ENCODE data around the gene DDA1.
"Not testable (repeated sequence)": the region's sequence is repeated elsewhere in the genome, so short reads cannot be mapped to it uniquely, and the experiment has no call there.

Gene DDA1

DNA sequence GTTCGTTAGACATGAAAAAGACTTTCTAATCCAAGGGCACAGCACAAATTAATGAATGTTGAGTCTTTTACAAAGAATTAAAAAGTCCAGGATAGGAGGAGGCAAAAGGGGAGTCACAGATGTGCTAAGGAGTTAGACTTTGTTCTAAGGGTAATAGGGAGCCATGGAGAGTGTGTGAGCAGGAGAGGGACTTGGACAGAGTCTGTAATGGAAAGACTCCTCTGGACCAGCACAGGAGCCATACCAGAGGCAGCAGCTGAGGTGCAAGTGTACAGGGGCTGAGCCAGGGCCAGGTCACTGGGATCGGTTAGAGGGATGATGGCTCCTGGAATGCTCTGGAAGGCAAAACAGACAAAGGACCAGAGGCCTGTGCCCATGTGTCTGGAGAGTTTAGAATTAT, 38.5 kb downstream of the DDA1 start:
- no peak for DNase-seq

DNA sequence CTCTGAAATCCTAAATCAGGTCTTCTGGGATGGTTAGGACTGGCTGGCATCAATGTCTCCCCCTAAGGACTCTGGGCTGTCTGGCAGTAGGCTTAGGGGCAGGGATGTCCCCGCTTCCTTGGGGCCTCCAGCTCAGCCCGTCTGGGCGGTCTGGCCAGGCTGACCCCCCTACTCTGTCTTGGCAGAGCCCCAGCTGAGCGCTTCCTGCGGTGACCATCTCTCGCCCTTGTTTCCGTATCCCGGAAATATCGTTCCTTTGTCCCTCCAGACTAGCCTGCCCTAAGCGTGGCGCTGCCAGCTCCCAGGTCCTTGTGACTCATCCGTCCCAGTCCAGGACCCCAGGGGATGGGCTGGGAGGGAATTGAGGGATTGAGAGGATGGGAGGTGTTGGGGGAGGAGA, 39.3 kb downstream of the DDA1 start:
- peak in 3 of 14 donors; percentile 8 to 53 (median 17) for DNase-seq

DNA sequence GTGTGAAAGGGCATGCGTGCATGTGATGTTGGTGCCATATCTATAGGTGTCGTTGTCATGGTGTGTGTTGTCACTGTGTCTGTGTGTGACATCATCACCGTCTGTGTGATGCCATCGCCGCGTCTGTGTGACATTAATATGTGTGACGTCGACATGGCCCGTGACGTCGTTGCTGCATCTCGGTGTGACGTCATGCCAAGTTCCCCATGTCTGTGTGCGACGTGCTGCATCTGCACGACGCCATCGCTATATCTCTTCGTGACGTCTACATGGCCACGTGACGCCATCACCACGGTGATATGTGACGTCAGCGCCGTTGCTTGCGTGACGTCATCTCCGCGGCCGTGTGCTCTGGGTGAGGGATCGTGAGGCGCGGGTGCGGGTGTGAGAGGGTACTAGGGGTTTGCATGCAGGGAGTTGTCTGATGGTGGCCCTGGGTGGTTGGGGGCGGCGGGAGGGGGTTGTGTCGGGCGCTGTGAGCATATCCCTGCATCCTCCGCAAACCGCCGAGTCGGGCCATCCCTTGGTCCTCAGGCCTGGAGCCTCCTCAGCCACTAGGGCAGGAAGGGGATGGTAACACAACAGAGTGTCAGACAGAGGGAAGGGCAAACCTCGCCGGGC, 42.6 kb downstream of the DDA1 start:
- DNase-seq: no peak

DNA sequence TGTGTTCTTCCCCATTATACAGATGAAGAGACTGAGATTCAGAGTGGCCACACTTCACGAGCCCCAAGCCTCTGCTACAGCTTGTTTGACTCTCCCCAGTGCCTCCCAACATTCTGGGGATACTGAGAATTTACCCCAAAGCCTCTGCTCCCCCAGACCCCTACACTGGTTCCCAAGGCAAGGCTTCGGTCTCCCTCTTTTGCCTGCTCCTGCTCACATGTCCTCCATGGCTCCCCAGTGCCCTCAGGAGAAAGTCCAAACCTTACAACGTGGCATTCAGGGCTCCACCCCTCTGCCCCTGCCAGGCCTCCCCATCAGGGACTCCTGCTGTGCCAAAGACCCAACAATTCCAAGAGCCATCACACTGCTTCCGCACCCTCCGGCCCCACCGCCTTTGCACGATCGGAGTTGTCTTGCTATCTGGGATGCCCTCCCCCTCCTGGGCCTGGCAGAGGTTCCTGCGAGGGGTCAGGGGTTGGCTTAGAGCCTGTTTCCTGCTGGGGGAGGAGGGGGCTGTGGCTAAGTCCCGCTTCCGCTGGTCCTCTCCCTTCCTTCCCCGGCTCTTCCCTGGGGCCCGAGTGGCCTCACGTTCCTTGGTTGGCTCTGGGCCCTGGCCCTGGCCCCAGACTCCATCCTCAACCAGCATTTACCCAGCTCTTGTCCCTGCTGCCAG, 43.4 kb downstream of the DDA1 start:
- DNase-seq: no peak

DNA sequence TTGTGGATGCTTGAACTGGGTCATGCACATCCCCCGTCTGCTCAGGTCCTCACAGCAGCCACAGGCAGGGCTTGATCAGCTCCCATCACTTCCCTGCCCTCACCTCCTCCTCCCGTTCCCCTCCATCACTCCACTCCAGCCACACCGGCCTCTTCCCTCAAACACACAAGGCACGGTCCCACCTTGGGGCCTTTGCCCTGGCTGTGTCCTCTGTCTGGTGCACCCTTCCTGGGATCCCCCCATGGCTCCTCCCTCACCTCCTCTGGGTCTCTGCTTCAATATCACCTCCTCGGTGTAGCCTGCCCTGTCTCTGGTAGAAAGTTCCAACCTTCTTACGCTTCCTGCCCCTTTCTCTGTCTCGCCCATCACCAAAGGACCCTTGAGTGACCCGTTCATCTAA, 44.0 kb downstream of the DDA1 start:
- DNase-seq: no peak

DNA sequence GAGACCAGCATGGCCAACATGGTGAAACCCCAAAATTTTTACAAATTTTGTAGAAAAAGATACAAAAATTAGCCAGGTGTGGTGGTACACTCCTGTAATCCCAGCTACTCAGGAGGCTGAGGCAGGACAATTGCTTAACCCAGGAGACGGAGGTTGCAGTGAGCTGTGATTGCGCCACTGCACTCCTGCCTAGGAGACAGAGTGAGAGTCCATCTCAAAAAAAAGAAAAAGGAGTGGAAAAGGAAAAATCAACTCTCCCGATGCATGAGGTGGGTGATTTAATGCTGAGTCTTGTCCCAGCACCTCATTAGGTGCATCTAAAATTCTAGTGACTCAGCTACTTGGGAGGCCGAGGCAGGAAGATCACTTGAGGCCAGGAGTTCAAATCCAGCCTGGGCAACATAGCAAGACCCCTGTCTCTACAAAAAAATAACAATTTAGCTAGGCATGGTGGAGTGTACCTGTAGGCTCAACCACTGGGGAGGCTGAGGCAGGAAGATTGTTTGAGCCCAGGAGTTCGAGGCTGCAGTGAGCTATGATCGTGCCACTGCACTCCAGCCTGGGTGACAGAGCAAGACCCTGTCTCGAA, 47.8 kb downstream of the DDA1 start:
- no peak for DNase-seq

DNA sequence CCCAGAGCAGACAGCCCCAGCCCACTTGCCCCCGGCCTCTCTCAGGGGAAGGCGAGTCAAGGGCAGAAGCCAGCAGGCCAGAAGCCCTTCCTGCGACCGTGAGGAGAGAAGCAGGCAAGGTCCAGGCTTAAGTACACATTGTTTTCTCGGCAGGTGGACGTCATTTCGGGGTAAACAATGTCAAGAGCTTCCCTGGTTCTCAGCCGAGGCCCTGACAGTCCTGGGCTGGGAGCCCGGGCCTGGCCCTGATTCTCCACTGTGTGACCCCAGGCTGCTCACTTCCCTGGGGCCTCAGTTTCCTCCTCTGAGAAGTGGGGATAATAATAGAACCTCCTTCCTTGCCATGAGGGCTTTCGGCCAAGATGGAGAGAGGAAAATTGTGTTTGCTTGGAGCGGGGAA, 48.4 kb downstream of the DDA1 start:
- DNase-seq: no peak

DNA sequence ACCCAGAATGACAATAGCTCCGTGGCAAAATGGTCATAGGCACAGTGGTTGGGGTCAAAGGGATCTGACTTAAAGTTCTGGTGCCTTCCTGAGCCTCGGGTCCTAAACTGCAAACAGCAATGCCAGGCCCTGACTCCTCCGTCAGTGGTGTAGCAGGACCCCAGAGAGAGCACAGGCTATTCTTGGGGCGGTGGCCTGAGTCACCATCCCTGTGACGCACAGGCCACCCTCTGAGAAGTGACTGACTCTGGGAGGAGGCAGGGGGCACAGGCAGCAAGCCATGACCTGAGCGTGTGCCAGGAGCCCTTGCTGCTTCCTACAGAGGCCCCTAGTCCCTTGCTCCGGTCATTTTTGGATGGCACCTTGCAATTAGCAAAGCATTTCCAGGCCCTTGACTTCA, 49.0 kb downstream of the DDA1 start:
- DNase-seq: no peak

DNA sequence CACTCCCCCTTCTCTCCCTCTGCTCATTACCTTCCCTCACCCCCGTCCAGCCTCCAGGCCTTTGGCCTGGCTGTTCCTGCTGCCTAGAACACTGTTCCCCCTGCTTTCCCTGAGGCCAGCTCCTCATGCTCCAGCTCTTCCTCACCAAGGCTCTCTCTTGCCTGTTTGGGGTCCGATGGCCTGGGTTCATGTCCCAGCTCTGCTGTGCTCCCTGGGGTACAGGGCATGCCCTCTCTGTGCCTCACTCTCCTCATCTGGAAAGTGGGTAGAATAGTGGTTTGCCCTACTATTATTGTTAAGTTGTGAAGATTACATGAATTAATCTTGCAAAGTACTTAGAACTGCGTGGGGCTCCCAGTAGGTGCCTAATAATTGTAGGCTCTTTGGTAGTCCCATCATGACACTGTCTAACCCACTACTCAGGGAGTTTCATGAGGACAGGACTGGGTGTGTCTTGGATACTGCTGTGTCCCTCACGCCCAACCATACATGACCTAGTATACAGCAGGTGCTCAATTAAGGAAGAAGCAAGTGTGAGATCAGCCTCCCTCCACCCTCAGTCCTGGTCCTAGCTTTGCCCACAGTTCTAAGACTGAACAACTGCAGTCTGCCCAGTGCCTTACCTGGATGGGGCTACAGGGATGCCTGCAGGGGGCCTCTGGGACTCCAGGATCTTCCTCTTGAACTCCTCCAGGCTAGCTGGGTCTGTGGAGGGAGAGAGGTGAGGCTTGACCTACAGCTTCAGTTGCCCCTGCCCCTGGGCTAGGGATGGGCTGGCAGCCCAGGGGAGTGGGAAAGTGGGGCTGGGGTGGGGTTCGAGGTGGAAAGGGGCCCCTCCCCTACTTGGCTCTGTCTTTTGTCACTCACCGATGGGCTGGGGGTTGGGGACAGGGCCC, 50.8 kb downstream of the DDA1 start:
- DNase-seq: no peak

DNA sequence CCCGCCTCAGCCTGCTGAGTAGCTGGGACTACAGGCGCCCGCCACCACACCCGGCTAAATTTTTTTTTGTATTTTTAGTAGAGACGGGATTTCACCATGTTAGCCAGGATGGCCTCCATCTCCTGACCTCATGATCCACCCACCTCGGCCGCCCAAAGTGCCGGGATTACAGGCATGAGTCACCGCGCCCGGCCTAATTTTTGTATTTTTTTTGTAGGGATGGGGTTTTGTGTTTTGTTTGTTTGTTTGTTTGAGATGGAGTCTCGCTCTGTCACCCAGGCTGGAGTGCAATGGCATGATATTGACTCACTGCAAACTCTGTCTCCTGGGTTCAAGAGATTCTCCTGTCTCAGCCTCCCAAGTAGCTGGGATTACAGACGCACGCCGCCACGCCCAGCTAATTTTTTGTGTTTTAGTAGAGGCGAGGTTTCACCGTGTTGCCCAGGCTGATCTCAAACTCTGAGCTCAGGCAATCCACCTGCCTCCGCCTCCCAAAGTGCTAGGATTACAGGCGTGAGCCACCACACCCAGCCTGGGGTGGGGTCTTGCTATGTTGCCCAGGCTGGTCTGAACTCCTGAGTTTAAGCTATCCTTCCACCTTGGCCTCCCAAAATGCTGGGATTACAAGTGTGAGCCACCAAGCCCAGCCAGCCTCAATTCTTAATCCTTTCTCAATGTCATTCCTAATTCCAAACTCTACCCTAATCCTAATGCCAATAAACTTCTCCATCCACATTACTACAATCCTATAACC, 54.7 kb downstream of the DDA1 start:
- DNase-seq: not testable (repeated sequence)

DNA sequence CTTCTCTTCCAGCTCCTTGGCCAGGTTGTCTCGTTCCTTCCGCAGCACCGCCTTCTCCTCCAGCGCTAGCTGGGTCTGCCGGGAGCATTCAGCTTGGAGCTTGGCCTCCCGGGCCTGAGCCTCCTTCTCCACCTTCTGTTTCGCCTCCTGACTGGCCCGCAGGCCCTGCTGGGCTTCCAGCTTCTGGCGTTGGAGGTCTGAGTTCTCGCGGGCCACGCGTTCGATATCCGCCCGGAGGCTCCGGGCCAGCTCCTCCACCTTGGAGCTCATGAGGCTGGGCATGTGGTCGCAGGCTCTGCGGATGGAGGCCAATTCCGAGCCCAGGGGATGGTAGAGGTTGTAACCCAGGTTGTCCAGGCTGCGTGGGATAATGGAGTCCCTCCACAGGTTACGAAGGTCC, 56.0 kb downstream of the DDA1 start:
- no peak for DNase-seq

DNA sequence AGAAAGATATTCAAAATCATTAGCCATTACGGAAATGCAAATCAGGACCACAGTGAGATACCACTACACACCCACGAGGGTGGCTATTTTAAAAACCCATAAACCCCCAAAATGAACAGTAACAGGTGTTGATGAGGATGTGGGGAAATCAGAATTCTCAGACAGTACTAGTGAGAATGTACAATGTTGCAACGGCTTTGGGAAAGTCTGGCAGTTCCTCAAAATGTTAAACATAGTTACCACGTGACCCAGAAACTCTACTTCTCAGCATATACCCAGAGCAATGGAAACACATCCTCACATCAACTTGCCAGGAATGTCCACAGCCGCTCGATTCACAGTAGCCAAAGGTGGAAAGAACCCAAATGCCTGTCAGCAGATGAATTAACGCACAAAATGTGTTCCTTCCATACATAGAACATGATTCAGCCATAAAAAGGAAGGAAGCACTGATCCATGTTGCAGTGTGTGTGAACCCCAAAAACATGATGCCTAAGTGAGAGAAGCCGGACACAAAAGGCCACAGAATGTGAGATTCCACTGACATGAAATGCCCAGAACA, 60.7 kb downstream of the DDA1 start:
- peak in 3 of 14 donors; percentile 3 to 12 (median 8) for DNase-seq

All from C1 segment of cervical spinal cord (tissue), 14 donors.